Choroid plexus epithelial cell (primary cell): Measurements from ENCODE around the gene CD1C.
A peak's percentile ranks its signal among the peaks of the same experiment; 100 is the strongest.

Experiments
- DNase-seq: peaks from one replicate; pipeline ENCODE4 v3.0.0-alpha.2; 2010; ENCODE audit warnings: low read depth
- H3K4me3 ChIP-seq: 2 replicates; pipeline ENCODE4 v1.5.1; 2011; ENCODE audit warnings: low read depth, mild to moderate bottlenecking, control low read depth, low read length, moderate library complexity
- TF ChIP-seq, protein P1 (sequence below): conservative IDR thresholded peaks from 2 replicates; pipeline ENCODE4 v1.5.1; 2011; ENCODE audit warnings: low read depth, mild to moderate bottlenecking, control low read depth, inconsistent platforms, low read length, moderate library complexity

CD1C gene

DNA sequence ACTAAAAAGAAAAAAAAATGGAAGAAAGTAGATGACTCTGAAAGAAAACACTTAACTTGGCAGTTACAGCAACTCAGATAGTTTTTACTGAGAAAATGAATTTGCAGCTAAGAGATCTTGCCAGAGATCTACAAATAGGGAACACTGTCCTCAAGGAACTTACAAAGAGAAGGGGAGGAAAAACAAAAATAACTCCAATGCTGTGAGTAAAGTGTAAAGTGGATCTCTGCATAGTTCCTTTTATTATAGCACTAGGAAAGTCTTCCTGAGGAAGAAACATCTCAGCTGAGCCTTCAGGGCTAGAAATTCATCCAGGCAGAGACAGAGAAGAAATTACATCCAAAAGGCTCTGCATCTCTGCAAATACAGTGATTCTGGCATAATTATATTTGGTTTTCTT is 37.8 kb downstream of the CD1C start:
- TF ChIP-seq, protein P1, sequence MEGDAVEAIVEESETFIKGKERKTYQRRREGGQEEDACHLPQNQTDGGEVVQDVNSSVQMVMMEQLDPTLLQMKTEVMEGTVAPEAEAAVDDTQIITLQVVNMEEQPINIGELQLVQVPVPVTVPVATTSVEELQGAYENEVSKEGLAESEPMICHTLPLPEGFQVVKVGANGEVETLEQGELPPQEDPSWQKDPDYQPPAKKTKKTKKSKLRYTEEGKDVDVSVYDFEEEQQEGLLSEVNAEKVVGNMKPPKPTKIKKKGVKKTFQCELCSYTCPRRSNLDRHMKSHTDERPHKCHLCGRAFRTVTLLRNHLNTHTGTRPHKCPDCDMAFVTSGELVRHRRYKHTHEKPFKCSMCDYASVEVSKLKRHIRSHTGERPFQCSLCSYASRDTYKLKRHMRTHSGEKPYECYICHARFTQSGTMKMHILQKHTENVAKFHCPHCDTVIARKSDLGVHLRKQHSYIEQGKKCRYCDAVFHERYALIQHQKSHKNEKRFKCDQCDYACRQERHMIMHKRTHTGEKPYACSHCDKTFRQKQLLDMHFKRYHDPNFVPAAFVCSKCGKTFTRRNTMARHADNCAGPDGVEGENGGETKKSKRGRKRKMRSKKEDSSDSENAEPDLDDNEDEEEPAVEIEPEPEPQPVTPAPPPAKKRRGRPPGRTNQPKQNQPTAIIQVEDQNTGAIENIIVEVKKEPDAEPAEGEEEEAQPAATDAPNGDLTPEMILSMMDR, result no peak
- no peak overlapping the region for H3K4me3 ChIP-seq
- DNase-seq, result no peak

DNA sequence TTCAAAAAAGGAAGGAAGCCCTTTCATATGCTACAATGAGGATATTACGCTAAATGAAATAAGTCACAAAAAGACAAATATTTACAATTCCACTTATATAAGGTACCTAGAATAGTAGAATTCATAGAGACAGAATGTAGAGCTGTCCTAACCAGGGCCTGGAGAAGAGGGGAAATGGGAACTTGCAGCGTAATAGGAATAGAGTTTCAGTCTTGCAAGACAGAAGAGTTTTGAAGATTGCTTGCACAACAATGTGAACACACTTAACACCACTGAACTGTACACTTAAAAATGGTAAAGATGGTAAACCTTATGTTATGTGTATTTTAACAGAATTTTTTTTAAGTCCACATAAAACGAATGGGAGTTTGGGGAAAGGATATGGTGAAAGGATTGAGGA is 38.7 kb downstream of the CD1C start:
- TF ChIP-seq, protein P1, result no peak
- H3K4me3 ChIP-seq, result no peak overlapping the region
- no peak for DNase-seq

DNA sequence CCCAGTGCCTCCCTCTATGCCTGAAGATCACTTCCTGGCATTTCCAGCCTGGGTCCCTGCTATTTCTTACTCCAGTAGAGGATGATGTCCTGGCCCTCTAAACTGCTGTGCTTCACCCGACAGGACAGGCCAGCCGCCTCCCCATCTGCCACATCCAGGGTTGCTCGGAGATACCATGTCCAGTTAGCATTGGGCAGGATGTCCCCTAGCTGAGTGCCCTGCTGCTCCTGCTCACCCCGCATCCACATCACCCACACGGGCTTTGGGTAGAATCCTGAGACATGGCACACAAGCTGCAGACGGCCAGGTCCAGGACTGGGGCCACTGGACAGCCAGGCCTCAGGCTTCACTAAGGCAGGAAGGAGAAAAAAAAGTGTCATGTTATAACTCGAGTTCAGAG is 39.6 kb downstream of the CD1C start:
- TF ChIP-seq, protein P1, result no peak
- H3K4me3 ChIP-seq, result no peak overlapping the region
- no peak for DNase-seq

DNA sequence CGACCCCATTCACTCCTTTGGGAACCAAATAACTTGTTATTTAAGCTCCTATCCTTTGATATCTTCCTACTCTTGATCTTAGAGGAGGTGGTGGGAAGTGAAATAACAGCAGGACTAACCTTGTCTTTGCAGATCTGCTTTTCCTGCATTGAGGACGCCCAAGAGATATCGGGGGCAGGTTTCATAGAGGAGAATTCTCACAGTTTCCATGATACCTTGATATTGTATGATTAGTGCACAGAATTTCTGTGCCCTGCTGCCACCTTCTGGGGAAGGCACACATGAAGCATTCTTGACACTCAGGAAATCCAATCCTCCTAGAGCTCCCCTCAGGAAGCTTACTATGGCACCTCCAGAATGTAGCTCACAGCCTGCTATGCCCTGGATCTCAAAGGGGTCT is 40.0 kb downstream of the CD1C start:
- no peak overlapping the region for H3K4me3 ChIP-seq
- TF ChIP-seq, protein P1, result peak; percentile 7
- peak; percentile 1 for DNase-seq

DNA sequence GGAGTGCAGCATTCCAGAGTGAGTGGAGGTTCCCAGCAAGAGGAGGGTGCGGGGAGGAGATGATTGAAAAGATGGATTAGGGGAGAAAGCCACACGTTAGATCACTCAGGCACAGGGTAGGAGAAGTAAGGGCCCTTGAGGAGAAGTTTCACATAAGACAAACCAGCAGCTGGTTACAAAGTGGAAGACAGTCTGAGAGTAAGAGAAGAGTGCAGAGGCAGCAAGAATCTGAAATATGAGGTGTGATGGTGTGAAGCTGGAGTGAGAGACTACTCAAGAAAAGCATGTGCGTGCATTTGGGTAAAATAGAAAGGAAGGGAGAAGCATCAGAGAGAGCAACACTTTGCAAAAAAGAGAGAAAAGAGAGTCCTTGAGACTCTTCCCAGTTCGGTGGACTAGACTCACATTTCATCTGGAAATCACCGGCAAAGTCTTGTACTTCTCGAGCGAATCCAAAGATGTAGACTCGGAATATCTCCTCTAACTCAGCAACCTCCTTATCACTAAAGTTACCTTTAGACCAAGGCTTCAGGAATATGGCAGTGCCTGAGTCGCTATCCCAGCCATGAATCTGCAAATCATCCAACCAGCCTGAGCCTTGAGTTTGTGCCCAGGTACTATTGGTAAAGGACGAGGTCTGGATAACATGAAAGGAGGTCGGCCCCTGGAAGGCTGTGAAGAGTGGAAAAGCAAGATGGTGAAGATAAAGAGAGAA is 40.8 kb downstream of the CD1C start:
- DNase-seq, result no peak
- TF ChIP-seq, protein P1, result no peak
- no peak overlapping the region for H3K4me3 ChIP-seq

DNA sequence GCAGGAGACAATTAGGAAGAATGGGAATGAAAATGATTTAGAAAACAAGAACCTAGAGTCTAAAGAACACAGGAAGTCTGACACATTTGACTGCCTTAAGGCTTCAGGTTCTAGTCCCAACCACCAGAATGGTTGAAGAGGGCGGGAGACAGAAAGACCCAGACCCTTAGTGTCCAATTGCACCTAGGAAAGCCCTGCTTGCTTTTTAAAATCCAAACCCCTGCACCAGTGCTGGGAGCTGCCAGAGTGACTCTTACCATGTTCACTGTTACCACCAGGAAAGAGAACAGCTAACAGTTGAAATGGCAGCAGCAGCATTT is 41.3 kb downstream of the CD1C start:
- TF ChIP-seq, protein P1, result no peak
- no peak for DNase-seq
- no peak overlapping the region for H3K4me3 ChIP-seq

DNA sequence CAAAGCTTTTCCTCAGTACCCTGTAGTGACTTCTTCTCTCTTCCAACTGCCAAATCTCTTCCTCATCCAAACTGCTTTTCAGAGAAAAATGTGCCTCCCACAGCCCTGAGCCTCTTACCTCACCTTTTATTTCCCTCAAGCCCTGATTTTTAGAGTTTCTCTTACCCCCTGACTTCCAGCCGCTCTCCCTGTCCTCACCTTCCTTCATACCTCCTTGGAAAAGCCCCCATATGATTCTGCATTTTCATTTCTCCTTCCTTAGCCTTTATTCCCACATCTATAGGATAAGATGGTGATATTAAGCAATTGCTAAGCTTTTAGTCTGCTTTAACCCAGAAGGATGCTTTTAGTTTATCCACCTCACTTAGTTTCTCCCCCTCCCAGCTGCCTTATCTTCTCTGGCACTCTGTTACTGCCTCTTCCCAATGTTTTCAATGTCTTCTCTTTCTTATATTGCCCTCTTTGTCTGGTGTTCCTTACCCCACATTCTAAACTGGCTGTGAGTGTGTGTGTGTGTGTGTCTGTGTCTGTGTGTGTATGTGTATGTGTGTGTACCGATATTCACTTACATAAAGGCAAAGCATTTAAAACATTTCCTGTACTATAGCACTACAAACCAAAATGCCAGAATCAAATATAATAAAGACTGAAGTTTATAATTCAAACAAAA is 41.9 kb downstream of the CD1C start, which contains the start of gene CD1B:
TSS of gene CD1B (minus strand) at position 51 of the 670 bp plus-strand sequence. CDS start 108 bp downstream, outside the sequence.
- TF ChIP-seq, protein P1, result no peak

More for the DNA sequence above, 41.9 kb downstream of the CD1C start, which contains the start of gene CD1B:
- no peak for DNase-seq
- H3K4me3 ChIP-seq, result no peak within 1 kb of the TSS
